GM19023 (cell line): Measurements from ENCODE around the gene ATF6.

Experiments used
- ATAC-seq: cut with Tn5 transposase; IDR thresholded peaks from one replicate; pipeline ENCODE4 v1.9.1; 2021; ENCODE audit warnings: mild to moderate bottlenecking, moderate library complexity; ENCODE audit not compliant: unreplicated experiment

The ATF6 gene

DNA sequence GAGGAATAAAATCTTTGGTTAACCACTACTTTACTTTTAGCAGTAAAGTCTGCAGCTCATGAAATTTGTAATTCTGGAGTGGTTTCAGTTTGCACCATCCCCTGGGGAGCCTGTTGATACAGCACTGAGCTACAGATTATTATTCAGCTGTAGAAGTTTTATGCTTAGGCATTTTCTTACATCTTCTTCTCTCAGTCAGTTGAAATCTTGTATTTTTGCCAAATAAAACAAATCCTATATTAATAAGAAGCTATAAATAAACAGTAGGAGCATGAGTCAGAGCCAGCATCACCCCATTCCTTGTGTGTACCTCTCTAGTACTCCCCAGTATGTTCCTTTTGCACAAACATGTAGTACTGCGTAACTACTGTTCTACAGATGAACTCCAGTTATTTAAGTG is 118.9 kb downstream of the ATF6 start:
- no peak for ATAC-seq

DNA sequence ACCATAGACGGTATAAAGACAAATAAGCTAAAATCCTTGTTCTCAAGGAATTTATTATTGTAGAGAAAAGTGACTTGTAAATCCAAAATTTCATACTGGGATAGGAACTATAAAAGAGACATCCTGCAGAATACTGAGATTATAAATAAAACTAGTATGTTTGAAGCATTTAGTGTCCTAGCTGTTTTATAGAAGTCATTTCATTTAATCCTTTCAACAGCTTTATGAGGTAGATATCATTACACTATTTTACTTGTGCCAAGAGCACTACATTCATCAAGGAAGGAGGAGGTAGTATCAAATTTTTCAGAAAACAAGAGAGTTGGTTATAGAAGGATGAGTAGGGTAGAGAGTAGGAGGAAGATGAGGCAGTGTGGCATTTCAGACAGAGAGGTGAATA is 119.6 kb downstream of the ATF6 start:
- no peak for ATAC-seq

DNA sequence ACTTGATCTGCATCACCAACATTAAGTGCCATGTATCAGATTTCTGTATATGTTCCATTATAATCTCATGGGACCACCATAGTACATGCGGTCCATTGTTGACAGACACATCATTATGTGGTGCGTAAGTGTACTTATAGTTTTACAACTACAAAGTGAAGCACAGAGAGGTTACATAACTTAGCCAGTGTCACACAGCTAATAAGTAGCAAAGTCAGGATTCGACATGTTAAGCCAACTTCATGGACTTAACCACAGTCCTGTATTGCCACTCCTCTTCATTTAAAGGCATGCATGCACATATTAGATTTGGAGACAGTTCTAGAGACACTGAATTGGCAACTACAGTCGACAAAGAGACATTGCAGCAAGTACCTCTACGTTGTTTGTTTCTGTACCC is 120.5 kb downstream of the ATF6 start:
- no peak for ATAC-seq

DNA sequence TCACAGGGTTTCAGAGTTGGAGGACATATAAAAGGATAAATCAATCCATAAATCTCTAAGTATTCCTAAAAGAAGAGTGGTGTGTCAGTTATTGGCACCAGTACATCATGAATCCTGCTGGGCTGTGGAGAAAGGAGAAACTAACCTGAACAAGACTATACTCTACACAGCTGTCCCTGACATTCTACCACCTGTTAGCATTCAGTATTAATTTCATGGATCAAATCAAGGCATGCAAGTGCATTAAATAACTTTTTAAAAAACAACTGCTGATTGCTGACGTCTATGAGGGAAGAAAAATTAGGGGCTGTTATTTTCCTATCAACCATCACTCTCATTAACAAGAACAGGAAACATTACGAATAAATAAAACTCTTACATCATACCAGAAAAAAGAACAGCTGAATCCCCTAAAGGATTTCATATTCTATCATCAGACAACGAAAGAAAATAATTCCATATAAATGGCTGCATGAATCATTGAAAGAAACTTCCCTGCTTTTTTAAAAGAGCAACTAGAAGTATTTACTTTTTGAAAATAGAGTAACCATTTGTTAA is 121.7 kb downstream of the ATF6 start:
- ATAC-seq = no peak

DNA sequence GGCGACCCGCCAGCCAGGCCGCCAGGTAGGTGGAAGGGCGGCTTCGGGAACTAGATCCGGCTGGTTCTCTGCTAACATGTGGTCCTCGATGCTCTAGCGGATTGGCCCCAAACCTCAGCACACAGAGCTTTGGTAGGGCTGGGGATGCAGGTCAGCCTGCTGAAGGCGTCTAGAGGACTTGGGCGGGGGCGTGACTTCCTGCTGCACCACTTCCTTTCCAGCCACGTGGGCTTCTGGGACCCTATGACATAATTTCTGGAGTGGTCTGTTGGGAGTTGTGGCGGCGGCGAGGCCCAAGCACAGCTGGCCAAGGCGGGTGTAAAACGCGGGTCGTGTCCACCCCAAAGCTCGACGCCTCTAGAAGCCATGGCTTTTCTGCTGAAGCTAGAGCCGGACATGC is 124.5 kb downstream of the ATF6 start:
- no peak for ATAC-seq

DNA sequence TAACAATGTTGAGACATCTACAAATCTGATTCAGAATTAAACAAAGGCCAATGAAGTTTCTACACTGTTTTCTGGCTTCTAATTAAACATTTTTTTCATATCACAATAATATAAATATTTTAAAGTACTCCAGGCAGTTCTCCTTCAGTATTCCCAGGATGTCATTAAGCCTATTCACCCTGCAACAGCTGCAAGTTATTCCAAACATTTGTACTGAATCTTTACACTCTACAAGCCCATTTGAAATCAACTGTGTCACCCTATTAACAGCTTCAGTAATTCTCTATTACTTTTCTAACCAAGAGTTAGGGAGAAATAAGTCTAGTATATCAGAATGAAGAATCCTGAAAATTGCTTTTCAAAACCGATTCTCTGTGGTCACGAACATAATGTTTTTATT is 133.0 kb downstream of the ATF6 start:
- no peak for ATAC-seq

DNA sequence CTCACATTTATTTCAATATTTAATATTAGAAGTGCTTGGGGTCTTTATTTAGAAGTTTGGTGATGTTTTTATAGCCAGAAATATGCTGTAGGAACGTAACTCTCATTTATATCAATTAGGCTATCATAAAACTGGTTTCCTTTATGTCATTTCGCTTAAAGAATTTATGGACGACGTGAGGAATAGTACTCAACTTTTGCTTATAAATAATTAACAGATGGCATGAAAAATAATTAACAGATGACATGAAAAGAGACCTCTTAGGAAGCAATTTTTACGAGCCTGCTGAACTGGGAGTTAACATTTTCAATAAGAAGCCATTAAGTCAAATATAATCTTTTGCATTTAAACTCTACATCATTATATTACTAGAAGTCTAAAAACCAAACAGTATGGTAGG is 134.0 kb downstream of the ATF6 start:
- no peak for ATAC-seq

DNA sequence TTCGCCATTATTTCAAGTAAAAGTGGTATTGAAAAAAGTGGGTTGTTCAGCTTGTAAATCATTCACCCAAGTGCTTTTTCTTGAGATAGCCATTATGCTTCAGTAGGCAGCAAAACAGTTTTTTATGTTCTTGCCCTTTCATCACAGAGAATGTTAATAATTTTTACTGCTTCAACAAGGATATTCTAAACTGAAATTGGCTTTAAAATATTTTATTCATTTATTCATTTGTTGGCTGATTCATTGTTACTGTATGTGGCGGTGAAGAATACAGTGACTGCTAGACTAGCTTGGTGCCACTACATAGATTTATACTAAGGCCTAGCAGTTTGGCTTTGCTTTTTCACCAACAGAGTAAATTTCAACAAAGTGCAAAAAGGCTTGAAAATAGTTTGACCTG is 136.1 kb downstream of the ATF6 start:
- no peak for ATAC-seq

DNA sequence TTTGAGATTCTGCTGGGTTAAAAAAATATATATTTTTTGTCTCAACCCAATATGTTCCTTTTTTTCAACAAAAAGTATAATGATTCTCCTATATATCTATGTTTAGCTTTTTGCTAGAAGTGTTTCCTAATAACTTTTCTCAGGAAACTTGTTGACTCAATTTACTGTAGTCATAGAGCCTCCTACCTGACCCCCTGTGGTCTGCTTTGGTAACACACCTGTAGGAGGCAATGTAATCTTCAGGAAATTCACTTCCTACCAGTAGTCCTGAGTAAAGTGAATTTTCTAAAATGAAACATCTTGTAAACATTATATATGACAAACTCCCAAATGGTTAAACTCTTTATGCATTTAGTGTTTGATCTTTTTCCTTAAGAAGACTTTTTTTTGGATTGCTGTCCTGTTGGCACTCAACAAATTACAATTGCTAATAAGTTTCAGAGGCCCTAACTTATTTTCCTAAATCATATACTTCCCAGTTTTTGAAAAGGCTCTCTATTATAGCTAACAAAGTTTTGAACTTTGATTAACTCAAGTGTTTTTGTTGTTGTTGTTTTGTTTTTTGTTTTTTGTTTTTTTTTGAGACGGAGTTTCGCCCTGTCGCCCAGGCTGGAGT is 139.3 kb downstream of the ATF6 start:
- no peak for ATAC-seq

DNA sequence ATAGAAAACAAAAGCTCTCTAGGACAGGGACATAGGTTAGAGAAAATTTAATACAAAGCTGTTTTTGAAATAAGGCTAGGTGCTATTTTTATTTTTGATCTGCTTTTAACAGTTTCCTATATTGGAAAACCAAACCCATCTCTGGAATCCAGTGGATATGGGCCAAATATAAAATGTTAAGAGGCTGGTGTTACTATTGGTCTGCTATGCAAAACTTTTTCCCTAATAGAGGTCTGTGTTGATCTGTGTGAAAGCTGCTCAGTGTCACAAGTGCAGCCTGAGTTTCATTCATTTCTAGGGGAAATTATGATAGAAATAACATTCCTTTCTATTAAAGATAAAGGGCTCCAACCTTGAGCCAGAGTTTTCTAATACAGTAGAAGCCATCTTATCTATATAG is 141.1 kb downstream of the ATF6 start:
- ATAC-seq = no peak

DNA sequence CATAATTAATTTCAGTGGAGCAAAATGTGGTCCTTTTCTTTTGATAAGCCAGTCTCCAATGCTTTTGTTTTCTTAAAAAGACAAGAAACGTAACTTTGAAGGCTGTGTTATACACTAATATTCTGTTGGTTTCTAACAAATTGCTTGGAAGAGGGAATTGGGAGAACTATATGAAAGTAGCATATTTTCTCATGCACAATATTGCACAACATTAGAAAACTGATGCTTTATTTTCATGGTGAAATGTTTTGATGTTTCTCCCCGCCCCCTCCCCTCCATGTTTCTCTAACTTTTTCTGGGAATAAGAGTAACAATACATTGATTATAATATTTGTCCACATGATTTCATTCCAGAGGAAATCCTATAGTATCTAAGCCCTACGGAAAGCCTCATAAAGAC is 142.1 kb downstream of the ATF6 start:
- no peak for ATAC-seq

DNA sequence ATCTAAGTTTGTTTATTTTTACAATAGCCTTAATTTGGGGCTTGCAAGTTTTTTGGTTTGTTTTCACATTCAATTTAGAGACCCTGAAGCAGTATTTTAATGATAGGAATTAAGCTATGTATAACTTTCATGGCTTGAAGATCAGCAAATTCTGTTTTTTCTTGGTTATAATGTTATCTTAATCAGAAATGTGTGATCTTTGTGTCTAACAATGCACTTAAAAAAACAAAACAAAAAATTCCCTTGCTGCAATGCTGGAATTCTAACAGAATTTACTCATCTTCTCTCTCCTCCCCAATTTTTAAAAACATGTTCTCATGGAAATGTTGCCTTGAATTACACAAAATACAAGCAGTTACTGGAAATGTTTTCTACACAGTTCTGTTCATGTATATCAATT is 144.5 kb downstream of the ATF6 start:
- no peak for ATAC-seq

DNA sequence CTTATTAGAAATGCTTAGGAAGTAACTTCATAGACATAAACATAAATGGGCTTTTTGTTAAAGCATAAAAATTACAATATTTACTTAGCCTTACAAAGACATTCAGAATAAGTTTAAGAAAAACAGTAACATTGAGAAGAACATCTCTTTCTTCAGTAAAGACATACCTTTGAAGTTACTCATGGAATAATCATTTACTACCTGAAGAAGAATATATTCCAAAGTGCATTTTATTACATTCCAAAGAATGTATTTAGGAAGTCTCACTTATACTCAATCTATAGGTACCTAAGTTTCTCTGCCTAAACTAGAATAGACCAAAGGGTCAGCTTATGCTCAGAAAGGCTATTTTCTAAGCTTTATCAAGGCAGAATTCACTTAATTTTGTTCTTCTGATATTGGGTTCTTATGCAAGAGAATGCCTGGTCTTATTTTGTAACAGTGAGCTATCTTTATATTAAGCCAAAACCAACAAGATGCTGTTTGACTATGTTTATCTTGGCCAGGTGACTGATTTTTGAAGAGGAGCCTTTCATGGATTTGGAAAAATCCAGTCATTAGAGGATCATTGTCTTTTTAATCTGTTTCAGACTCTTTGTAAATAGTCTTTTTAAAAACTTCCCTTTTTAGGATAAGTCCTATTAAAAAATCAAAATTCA is 147.5 kb downstream of the ATF6 start:
- no peak for ATAC-seq

DNA sequence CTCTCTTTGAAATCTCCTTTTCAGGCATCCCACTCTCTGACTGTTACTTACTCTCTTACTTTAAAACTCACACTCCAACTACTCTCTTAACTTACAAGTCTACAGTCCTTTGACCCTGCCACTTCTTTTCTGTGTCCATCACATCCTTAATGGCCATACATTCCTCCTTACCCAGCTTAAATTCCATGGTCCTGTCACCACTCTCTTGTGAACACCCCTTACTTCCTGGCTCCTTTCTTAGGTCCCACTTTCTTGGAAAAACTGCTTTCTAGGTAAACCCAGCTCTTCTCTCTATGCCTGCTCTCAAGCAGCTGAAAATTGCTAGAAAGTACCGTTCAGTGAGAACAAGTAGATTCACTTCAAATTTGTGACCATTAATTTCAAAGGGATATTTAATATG is 148.5 kb downstream of the ATF6 start:
- no peak for ATAC-seq

DNA sequence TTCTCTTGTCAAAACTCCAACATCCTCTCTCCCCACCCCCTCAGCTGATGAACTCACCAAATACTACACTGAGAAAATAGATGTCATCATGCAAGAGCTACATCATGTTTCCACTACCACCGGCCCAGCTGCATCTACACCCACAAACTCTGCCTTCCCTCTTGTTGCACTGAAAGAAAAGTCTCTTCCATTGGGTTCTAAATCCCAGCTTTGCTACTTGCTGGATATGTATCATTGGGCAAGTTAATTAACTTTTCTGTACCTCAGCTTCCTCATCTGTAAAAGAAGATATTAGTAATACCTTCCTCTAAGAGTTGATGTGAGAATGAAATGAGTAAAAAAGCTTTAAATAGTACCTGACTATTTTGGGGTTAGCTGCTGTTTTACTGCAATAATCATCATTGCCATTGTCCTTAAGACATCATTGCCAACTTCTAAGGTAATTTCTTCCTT is 149.0 kb downstream of the ATF6 start:
- ATAC-seq = peak; percentile 77

DNA sequence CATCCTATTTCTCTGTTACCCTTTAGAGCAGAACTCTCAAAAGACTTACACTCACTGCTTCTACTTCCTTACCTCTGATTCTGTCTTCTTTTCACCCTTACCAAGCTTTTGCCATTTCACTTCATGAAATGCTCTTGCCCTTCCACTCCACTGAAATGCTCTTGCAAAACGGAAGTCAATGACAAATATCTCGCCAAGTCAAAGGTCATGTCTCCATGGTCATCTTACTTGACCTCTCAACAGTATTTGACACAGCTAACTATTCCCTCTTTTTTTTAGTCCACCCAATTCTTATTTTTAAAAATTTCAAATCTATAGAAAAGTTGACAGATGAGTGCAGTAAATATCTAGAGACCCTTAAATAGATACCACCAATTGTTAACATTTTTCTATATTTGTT is 149.9 kb downstream of the ATF6 start:
- no peak for ATAC-seq

DNA sequence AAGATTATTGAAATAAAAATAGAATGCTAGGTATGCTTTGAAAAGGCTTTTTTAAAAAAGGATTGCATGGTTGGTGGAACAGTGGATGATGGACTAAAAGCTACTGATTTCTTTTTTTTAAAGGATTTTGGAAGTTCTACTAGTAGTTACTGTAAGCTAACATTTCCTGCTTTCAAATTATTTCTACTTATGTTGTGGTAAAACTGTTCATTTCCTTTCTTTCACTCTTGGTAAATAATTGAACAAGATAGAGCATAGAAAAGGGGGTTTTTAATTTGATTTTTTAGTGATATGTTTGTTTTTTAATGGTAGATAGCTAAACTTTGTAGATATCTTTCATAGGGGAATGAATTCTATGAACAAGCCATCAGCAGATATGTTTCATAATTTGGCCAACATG is 153.1 kb downstream of the ATF6 start:
- ATAC-seq = no peak

DNA sequence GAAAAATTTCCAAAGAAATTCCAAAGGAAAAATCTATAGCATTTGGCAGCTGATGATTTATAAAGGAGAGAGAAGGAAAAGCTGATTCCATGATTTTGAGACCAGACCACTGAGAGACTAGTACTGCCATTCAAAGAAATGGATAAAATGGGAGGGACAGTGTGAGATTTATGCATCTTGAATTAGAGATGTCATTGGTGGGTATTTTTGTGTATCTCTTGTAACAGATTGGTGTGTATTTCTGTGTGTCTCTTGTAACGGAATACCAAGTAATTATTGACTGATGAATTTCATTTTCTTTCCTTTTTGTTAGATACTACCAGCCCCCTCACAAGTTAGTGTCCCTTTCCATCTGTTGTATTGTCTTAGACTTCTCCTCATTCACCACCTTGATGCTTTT is 155.4 kb downstream of the ATF6 start:
- ATAC-seq = no peak

DNA sequence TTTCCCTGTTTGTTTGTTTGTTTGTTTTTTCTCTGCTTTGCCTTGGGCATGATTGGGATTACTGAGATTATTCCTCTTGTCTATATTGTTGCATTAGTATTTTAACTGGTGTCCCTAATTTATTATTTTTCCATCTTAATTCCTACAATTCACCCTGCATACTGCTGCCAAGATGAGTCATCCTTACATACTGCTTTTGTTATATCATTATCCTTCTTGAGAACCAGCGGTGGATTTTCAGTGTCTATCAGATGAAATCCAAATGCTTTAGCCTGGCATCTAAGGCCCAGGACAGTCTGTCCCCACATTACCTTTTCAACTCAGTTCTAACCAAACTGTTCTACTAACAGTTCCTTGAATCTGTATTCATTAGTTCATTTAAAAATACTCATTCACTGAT is 155.9 kb downstream of the ATF6 start:
- no peak for ATAC-seq

DNA sequence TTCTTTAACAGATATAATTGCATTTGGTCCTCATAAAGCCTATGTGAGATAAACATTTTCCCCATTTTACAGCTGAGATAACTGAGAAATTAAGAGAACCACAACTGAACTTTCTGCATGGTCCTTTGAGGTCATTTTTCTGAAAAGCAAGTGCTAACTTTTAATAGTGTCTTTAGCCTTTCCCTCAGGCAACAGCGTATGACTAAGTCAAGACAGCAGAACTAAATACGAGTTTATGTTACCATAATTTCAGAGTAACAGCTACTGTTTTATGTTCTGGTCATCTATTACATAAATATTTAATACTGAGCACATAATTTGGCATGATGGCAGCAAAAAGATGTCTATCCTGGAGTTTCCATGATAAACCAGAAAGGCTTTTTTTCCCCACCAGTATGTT is 161.9 kb downstream of the ATF6 start:
- no peak for ATAC-seq

DNA sequence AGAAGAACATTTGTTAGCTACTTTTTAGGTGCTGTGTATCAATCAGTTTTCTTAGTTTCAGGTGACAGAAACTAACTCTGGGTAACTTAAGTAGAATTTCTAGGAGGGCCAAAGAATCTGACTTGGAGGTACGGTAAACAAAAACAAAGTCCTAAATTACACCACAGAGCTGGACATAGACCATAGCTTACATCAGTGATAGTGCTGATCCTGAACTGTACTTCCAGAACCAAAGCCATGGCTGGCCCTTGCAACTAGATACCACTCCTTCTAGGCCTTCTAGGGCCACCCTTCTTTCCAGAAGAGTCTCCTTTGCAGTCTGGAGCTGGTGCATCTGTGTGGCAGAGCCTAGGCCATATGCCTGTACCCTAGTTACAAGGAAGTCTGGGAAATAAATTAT is 163.0 kb downstream of the ATF6 start:
- ATAC-seq = no peak

DNA sequence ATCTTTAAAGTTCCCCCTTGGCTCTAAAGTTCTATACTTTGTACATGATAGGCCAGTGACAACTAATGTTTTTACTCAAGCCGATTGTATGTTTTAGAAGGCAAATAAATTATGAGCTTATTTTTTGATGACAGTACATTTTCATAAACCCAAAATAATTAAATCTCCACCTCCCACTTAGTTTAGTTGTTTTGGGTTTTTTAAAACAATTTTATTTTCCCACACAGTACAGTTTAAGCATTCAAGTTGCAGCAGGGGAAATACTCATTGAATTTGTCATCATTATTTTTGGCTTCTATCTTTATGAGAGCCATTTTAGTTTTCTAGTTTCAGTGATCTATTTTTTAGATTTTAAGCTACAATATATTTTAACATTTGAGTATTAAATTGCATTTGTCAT is 163.9 kb downstream of the ATF6 start:
- no peak for ATAC-seq

DNA sequence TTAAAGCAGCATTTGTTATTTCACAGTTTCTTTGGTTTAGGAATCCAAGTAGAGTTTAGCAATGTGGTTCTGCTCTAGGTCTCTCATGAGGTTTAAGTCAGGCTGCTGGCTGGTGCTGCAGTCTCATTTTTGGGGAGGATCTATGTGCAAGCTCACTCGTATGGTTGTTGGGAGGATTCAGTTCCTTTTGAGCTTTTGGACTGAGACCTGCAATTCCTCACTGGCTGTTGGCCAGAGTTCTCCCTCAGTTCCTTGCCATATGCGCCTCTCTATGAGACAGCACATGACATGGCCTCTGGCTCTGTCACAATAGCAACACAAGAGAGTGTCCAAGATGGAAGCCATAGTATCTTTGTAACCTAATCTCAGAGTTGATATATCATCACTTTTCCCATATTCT is 166.5 kb downstream of the ATF6 start:
- ATAC-seq = no peak
